ENCODE data around the gene ILK.
A peak's percentile ranks its signal among the peaks of the same experiment; 100 is the strongest.

ILK gene

DNA sequence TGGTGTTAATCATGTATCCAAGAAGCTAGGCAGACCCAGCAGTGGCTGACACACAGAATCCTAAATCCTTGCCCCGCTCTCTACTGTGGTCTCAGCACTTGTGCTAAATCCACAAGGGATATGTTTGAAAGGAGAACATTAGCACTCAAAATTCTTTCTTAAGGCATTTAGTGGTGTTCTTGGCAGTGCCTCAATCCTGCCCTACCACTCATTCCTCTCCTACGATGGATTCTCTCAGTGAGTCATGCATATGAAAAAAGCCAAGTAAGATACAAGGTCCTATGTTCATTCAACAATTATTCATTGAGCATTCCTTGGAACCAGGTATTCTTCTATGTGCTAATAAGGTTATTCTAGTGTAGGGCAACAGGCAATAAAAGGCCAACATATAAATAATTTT, 31.4 kb upstream of the ILK start:
- TF ChIP-seq, protein P1, sequence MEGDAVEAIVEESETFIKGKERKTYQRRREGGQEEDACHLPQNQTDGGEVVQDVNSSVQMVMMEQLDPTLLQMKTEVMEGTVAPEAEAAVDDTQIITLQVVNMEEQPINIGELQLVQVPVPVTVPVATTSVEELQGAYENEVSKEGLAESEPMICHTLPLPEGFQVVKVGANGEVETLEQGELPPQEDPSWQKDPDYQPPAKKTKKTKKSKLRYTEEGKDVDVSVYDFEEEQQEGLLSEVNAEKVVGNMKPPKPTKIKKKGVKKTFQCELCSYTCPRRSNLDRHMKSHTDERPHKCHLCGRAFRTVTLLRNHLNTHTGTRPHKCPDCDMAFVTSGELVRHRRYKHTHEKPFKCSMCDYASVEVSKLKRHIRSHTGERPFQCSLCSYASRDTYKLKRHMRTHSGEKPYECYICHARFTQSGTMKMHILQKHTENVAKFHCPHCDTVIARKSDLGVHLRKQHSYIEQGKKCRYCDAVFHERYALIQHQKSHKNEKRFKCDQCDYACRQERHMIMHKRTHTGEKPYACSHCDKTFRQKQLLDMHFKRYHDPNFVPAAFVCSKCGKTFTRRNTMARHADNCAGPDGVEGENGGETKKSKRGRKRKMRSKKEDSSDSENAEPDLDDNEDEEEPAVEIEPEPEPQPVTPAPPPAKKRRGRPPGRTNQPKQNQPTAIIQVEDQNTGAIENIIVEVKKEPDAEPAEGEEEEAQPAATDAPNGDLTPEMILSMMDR (IDR thresholded peaks at IDR 0.05; ENCODE audit: low read depth, low read length) = no peak
- peak; percentile 79 to 81 for DNase-seq (ENCODE audit: low read depth in 2 of 2)
- H3K4me3 ChIP-seq (replicated peaks in 1 of 2; ENCODE audit: low read depth in 2 of 2, low read length in 2 of 2) = no peak overlapping the region

DNA sequence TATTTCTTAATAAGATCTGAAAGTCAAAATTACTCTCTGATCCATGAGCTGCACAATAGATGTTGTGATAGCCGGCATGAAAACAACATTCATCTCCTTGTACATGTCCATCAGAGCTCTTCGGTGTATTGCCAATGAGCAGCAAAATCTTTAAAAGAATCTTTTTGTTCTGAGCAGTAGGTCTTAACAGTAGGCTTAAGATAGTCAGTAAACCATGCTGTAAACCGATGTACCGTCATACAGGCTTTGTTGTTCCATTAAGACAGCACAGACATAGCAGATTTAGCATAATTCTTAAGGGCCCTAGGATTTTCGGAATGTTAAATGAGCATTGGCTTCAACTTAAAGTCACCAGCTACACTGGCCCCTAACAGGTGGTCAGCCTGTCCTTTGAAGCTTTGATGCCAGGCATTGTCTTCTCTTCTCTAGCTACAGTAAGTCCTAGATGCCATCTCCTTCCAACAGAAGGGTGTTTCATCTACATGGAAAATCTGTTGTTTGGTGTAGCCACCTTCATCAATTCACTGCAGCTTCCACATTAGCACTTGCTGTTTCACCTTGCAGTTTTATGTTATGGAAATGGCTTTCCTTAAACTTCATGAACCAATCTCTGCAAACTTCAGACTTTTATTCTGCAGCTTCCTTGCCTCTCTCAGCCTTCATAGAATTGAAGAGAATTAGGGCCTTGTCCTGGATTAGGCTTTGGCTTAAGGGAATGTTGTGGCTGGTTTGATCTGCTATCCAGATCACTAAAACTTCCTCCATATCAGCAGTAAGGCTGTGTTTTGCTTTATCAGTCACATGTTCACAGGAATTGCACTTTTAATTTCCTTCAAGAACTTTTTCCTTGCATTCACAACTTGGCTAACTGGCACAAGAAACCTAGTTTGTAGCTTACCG, 28.5 kb upstream of the ILK start:
- DNase-seq (ENCODE audit: low read depth in 2 of 2) = no peak
- TF ChIP-seq, protein P1 (IDR thresholded peaks at IDR 0.05; ENCODE audit: low read depth, low read length) = no peak
- no peak overlapping the region for H3K4me3 ChIP-seq (replicated peaks in 1 of 2; ENCODE audit: low read depth in 2 of 2, low read length in 2 of 2)

DNA sequence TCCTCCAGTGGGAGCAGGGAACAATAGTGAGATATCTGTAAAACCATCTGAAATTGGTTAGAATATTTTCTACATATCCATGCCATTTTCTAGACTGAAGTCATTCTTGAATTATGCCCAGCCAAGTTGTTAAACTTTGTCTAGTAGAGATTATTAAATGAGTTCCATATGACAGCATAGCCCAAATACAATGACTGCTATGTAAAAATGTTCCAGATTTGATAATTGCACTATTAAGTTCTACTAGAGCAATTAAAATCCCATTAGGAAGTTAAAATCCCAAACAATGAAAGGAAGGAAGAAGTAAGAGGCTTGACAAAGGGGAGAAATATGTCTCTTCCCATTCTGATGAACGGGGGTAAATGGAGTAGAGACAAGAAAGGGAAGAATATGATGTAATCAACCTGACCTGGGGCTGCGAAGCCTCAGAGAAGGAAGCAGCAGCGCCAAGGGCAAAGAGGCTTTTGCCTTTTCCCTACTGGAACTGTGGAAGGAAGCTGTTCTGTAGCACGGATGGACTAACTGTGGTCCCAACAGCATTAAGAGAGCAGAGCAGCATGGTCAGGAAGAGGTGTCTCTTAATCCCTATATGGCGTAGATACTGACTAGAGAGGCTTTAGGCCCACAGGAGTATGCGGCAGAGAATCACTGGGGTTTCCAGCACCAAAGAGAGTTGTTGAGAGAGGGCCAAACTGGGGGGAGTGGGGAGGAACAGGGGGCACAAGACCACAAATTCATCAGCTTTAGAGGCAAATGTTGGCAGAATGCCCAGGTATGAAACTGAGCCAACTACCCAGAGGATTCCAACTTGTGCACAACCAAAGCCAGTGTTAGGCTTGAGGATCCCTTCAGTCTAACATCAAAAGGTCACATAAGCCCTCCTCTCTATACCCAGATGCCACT, 26.9 kb upstream of the ILK start:
- H3K4me3 ChIP-seq (replicated peaks in 1 of 2; ENCODE audit: low read depth in 2 of 2, low read length in 2 of 2) = no peak overlapping the region
- DNase-seq (ENCODE audit: low read depth in 2 of 2) = peak; percentile 57 to 85
- TF ChIP-seq, protein P1 (IDR thresholded peaks at IDR 0.05; ENCODE audit: low read depth, low read length) = no peak

DNA sequence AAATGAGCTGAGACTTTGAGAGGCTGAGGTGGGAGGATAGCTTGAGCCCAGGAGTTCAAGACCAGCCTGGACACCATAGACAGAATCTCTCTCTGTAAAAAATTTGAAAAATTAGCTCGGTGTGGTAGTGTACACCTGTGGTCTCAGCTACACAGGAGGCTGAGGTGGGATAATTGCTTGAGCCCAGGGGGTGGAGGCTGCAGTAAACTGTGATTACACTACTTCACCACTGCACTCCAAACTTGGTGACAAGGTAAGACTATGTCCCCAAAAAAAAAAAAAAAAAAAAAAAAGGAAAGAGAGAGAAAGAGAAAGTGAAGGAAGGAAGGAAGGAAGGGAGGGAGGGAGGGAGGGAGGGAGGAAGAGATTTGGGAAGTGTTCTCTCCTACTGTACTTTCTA, 25.4 kb upstream of the ILK start:
- no peak for DNase-seq (ENCODE audit: low read depth in 2 of 2)
- TF ChIP-seq, protein P1 (IDR thresholded peaks at IDR 0.05; ENCODE audit: low read depth, low read length) = no peak
- H3K4me3 ChIP-seq (replicated peaks in 1 of 2; ENCODE audit: low read depth in 2 of 2, low read length in 2 of 2) = no peak overlapping the region

DNA sequence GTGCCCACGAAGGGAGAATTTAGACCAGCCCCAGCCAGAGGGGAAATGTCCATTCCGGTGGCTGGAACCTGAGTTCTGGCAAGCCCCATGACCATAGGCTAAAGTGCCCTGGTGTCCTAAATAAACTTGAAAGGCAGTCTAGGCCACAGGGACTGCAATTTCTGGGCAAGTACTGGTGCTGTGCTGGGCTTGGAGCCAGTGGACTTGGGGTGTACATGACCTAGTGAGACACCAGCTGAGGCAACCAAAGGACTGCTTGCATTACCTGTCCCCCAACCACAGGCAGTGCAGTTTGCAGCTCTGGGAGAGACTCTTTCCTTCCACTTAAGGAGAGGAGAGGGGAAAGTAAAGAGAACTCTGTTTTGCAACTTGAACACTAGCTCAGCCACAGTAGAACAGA, 23.9 kb upstream of the ILK start:
- no peak for DNase-seq (ENCODE audit: low read depth in 2 of 2)
- H3K4me3 ChIP-seq (replicated peaks in 1 of 2; ENCODE audit: low read depth in 2 of 2, low read length in 2 of 2) = no peak overlapping the region
- TF ChIP-seq, protein P1 (IDR thresholded peaks at IDR 0.05; ENCODE audit: low read depth, low read length) = no peak

DNA sequence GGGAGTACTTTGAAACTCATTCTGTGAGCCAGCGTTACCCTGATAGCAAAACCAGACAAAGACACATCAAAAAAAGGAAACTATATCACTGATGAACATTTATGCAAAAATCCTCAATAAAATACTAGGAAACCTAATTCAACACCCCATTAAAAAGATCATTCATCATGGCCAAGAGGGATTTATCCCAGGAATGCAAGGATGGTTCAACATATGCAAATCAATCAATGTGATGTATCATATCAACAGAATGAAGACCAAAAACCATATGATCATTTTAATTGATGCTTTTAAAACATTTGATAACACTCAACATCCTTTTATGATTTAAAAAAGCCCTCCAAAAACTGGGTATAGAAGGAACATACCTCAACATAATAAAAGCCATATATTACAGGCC, 20.0 kb upstream of the ILK start:
- no peak for DNase-seq (ENCODE audit: low read depth in 2 of 2)
- TF ChIP-seq, protein P1 (IDR thresholded peaks at IDR 0.05; ENCODE audit: low read depth, low read length) = no peak
- H3K4me3 ChIP-seq (replicated peaks in 1 of 2; ENCODE audit: low read depth in 2 of 2, low read length in 2 of 2) = no peak overlapping the region
